ENCODE measurements around the gene SEZ6L2.
"Not testable (repeated sequence)": the region's sequence is repeated elsewhere in the genome, so short reads cannot be mapped to it uniquely, and the experiment has no call there.

Gene SEZ6L2

DNA sequence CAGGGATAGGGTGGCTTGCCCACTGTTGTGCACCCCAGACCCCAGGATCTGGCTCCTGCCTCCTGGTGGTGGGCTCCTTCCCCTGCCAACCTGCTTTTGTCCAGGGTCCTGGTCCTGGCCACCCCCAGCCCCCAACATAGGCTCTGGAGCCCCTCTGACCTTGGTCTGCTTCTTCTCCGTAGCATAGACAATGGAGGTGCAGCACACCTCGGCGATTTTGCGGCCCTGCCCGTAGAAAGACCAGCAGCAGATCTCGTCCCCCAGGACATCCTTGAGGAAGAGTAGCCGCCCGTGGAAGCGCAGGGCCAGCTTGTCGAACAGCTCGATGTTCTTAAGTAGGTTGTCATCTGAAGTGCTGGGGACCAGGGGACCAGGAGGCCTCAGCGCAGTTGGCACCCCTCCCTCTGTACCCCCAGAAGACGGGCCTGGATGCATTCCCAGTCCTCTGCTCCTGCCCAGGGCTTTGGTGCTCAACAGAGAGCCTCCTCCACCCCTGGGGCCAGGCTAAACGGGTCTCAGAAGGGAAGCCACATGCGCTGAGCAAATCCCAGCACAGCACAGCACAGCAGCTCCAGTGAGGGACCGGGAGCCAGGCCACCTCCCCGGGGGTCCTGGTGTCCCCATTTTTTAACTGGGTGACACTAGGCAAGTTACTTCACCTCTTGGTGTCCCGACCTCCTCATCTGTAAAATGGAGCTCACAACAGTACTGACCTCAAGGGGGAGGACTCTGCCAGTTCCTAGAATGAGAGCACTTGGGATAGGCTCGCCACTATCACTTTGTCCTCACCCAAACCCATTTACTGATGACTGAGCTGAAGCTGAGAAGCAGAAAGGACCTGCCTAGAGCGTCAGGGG, 11.7 kb upstream of the SEZ6L2 start:
- no peak overlapping the region for H3K4me3 ChIP-seq (ENCODE audit: low read depth, low read length)

- not testable (repeated sequence) for H3K4me3 ChIP-seq (ENCODE audit: low read depth, low read length)
These were observed 10.5 kb upstream of the SEZ6L2 start for GRCh38 chr16:29909851-29910250.

DNA sequence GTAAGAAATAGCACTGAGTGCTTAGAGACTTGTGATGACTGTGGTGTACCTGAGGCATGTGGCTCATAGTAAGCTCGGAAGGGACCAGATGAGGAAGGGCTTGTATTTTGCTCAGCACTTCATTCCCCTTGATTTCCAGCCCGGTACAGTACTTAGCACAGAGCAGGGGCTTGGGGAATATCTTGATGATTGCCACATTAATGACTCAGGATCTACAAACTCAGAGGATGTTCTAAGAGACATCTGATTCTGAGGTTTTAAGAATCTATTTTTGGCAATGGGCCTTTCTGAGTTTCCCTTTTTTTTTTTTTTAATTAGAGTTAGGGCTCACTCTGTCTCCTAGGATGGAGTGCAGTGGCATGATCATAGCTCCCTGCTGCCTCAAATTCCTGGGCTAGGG, 10.0 kb upstream of the SEZ6L2 start:
- H3K4me3 ChIP-seq (ENCODE audit: low read depth, low read length) = no peak overlapping the region

DNA sequence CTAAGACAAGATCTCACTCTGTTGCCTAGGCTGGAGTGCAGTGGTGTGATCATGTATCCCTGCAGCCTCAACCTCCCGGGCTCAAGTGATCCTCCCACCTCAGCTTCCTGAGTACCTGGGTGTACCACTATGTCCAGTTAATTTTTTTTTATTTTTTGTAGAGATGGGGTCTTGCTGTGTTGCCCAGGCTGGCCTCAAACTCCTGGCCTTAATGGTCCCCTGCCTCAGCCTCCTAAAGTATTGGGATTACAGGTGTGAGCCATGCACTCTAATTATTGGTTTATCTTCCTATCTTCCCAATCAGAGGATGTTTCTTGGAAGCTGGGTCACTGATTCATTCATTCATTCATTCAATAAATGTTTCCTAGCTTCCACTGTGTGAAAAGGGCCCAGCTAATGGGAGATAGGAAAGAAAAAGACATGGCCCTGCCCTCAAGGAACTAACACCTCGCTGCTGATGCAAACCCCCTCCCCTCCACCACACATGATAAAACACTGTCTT, 9.4 kb upstream of the SEZ6L2 start:
- no peak overlapping the region for H3K4me3 ChIP-seq (ENCODE audit: low read depth, low read length)

- H3K4me3 ChIP-seq (ENCODE audit: low read depth, low read length) = no peak overlapping the region
These were observed 8.6 kb upstream of the SEZ6L2 start for GRCh38 chr16:29907973-29908372.

GRCh38 chr16:29906520-29907244, 7.3 kb upstream of the SEZ6L2 start:
- H3K4me3 ChIP-seq (ENCODE audit: low read depth, low read length) = no peak overlapping the region

- no peak overlapping the region for H3K4me3 ChIP-seq (ENCODE audit: low read depth, low read length)
These were observed 6.3 kb upstream of the SEZ6L2 start for GRCh38 chr16:29905668-29906067.

GRCh38 chr16:29904947-29905346, 5.6 kb upstream of the SEZ6L2 start:
- no peak overlapping the region for H3K4me3 ChIP-seq (ENCODE audit: low read depth, low read length)

DNA sequence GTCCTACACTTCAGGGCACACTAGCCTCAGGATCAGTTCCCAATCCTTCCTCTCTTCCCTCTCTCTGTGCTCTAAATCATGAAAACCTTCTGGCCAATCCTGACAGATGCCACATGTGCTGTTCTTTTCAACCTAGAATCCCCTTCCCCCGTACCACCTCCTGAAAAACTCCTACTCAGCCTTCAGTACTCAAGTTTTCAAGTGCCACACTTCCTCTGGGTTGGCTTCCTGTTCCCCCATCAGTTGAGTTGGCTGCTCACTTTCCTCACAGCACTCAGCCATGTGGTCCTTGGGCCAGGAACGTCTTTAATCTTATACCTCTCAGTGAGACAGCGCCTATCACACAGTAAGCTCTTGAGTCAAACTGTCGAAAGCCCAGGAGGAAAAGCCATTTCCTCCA, 4.2 kb upstream of the SEZ6L2 start:
- no peak overlapping the region for H3K4me3 ChIP-seq (ENCODE audit: low read depth, low read length)

GRCh38 chr16:29901607-29901945, 2.2 kb upstream of the SEZ6L2 start:
- peak overlapping the region; percentile 77 for H3K4me3 ChIP-seq (ENCODE audit: low read depth, low read length)

DNA sequence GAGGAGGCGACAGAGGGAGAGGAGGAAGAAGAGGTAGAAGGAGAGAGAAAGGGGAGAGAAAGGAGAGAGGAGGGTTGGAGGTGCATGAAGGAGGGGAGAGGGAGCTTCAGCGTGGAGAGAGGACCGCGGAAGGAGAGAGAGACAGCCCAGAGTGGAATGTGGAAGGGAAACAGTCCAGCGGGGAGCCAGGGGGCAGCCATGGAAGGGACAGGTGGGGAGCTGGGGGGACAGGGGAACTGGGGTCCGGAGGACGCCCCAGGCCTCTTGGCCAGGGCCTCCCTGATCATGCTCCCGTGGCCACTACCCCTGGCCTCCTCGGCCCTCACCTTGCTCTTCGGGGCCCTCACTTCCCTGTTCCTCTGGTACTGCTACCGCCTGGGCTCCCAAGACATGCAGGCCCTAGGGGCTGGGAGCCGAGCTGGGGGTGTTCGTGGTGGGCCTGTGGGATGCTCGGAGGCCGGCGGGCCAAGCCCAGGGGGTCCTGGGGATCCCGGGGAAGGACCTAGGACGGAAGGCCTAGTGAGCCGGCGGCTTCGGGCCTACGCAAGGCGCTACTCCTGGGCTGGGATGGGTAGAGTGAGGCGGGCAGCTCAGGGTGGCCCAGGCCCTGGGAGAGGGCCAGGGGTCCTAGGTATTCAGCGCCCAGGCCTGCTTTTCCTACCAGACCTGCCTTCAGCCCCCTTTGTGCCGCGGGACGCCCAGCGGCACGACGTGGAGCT, 1.7 kb upstream of the SEZ6L2 start:
- peak overlapping the region; percentile 77 for H3K4me3 ChIP-seq (ENCODE audit: low read depth, low read length)

DNA sequence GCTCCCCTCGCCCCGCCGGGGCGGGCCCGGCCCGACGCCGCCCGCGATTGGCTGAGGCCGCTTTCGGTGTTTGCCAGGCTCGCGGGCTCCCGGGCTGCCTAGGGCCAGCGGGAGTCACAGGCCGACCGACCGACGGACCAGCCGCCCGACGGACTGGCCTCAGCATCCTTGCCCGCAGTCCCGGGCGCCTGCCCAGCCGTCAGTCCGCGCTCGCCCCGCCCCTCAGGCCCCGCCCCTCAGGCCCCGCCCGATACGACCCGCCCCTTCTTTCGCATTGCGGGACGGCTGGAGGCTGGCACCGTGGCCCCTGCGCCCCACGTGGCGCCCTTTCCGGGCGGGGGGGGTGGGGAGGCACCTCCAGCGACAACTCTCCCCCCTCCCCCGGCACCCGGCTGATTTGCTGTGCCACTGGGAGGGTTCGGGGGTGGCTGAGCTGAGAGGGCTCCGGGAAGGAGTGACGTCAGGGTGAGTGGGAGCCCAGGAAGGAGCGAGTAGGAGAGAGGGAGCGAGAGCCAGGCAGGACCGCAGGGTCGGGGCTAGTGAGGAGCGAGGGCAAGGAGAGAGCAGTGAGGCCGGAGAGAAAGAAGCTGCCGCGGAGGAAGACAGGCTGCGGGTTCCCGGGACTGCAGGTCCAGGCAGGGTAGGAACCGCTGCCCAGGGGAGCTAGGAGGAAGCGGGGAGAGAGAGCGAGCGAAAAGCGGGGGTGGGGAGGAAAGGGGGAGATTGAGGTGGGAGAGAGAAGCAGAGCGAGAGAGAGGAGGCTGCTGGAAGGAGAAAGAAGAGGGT, 945 bp upstream of the SEZ6L2 start, which contains the start of gene ASPHD1:
Gene ASPHD1 (plus strand): TSS at position 387 of the 786 bp plus-strand sequence. CDS start 484 bp downstream, outside the sequence.
- peak within 1 kb of the TSS; percentile 77 for H3K4me3 ChIP-seq (ENCODE audit: low read depth, low read length)

GRCh38 chr16:29898804-29899515, 390 bp downstream of the SEZ6L2 start:
- peak overlapping the region; percentile 68 for H3K4me3 ChIP-seq (ENCODE audit: low read depth, low read length)

- peak overlapping the region; percentile 68 for H3K4me3 ChIP-seq (ENCODE audit: low read depth, low read length)
These were observed 1.1 kb downstream of the SEZ6L2 start for GRCh38 chr16:29898135-29898803.

- H3K4me3 ChIP-seq (ENCODE audit: low read depth, low read length) = no peak overlapping the region
These were observed 2.0 kb downstream of the SEZ6L2 start for GRCh38 chr16:29897333-29897732.

DNA sequence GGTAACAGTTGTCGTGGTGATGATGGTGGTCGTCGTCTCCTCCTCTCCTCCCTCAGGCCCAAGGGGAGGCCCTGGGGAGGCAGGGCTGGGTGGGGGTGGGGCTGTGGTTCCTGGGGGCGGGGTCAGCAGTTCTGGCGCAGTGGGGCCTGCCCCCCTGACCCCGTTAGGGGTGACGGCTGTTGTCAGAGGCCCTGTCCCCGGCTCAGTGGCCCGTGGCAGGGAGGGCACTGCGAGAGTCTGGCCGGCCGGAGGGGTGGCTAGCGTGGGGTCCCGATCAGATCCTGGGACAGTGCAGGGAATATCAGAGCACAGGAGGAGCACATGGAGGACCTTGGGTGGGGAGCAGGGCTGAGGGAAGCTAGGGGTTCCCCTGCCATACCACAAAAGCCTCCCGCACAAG, 2.5 kb downstream of the SEZ6L2 start:
- no peak overlapping the region for H3K4me3 ChIP-seq (ENCODE audit: low read depth, low read length)

GRCh38 chr16:29894352-29894751, 5.0 kb downstream of the SEZ6L2 start:
- no peak overlapping the region for H3K4me3 ChIP-seq (ENCODE audit: low read depth, low read length)

DNA sequence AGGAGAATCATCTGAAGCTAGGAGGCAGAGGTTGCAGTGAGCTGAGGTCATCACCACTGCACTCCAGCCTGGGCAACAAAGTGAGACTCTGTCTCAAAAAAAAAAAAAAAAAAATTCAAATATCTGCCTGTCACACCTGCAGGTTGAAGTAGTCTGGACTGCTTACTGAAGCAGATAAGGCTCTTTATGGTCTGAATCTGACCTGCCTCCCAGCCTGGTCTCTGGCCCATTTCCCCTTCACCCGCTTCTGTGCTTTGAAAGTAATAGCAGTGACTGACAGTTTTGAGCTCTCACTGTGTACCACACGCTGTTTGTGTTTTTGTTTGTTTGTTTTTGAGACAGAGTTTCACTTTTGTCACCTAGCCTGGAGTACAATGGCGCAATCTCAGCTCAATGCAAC, 5.8 kb downstream of the SEZ6L2 start:
- H3K4me3 ChIP-seq (ENCODE audit: low read depth, low read length) = no peak overlapping the region

- H3K4me3 ChIP-seq (ENCODE audit: low read depth, low read length) = no peak overlapping the region
These were observed 6.9 kb downstream of the SEZ6L2 start for GRCh38 chr16:29892458-29892813.

Measured in iPS-11a (cell line).